Ovary (tissue), 9 donors: Measurements from ENCODE around the gene ASIC4. TPM values are rescaled to one million over a fixed set of nuclear protein-coding genes. Genes with fewer than 3 reads are reported as not detected.

Source experiments
- DNase-seq, 5 donors: peaks; one replicate each; pipeline ENCODE4 v3.0.0-alpha.2; 2019 to 2020
- H3K27ac ChIP-seq, 2 donors: fragments of 200-600 bp; one replicate each; pipeline versions ENCODE4 v1.5.1 to v1.8.0; 2019 to 2022
- H3K27me3 ChIP-seq: fragments of 200-600 bp; one replicate; pipeline ENCODE4 v1.8.0; 2022
- H3K36me3 ChIP-seq: fragments of 200-600 bp; sonication (generic); one replicate; pipeline ENCODE4 v1.5.1; 2019
- H3K4me1 ChIP-seq: one replicate; pipeline ENCODE4 v1.8.1; 2013; ENCODE audit warnings: mild to moderate bottlenecking, moderate library complexity; ENCODE audit not compliant: insufficient read depth
- H3K4me3 ChIP-seq: fragments of 200-600 bp; sonication (generic); one replicate; pipeline ENCODE4 v1.5.1; 2017
- H3K9me3 ChIP-seq, 2 donors: fragments of 200-600 bp in 1 of 2; sonication (generic) in 1 of 2; one replicate each; pipeline versions ENCODE4 v1.5.1 to v1.8.1; 2013 to 2019; ENCODE audit warnings: mild to moderate bottlenecking in 1 of 2, moderate library complexity in 1 of 2
- CTCF ChIP-seq, 3 donors: fragments of 450-650 bp in 2 of 3; fragments of 200-600 bp in 1 of 3; IDR thresholded peaks; one replicate each; pipeline versions ENCODE4 v1.5.1 to v1.8.0; 2016 to 2022; ENCODE audit warnings: antibody characterized with exemption in 3 of 3, mild to moderate bottlenecking in 1 of 3
- EP300 ChIP-seq: sonication (generic); formaldehyde crosslinking; IDR thresholded peaks from one replicate; pipeline ENCODE4 v1.6.1; 2017; ENCODE audit warnings: antibody characterized with exemption
- POLR2A ChIP-seq: fragments of 450-650 bp; IDR thresholded peaks from one replicate; pipeline ENCODE4 v1.6.1; 2017; ENCODE audit warnings: antibody characterized with exemption, mild to moderate bottlenecking, moderate library complexity
- WGBS, 3 donors: extraction: QIAGEN DNeasy Blood & Tissue Kit in 1 of 3; methylation state at CpG; one replicate each; pipeline versions ENCODE4 v1.1.5 to v1.1.7; 2013 to 2017; 5-methylcytosine and 5-hydroxymethylcytosine counted together
- intact Hi-C, 4 donors: fragments of 100-400 bp; cut with DNase I; formaldehyde crosslinking; loops; one replicate each; pipeline versions ENCODE4 v1.11.0 to v1.15.1; 2022 to 2023
- polyA plus RNA-seq, 2 donors: library from polyadenylated mRNA; stranded (reverse); fragments of 200-250 nt in 1 of 2; fragments of 350-450 nt in 1 of 2; fragmentation: Illumina TruSeq in 1 of 2; extraction: RNeasy Lipid Tissue Mini Kit (QIAGEN cat#74804) in 1 of 2; gene quantifications; one replicate each; pipeline ENCODE4 v1.2.3, GENCODE V29; 2013 to 2014
- total RNA-seq, 7 donors: library from RNA; depleted of rRNA in 2 of 7; stranded (reverse); fragments of >200 nt in 2 of 7; fragmentation: NEBNext Ultra II Directional in 3 of 7; extraction: Animal tissue kit (Norgen Biotek cat#: 25700) in 3 of 7; gene quantifications; one replicate each; pipeline versions ENCODE4 v1.1.0 to v1.2.4, GENCODE V29; 2016 to 2023
- donor health status: DM: no; HTN: no; CAD: no; lungs with moderate emphysema.
- donor health status: DM: no; HTN: no; CAD: no.
- donor health status: Bipolar disorder and iron deficiency.
- donor health status: DM: yes; HTN: yes; CAD: no.
- donor health status: DM: no; HTN: no; CAD: no.
- donor health status: DM: yes; HTN: yes; CAD: no.

The ASIC4 gene
- total and polyA plus RNA-seq, 9 donors, result 0.05 to 0.28 (median 0.17) TPM; not detected in 5

- Histone ChIP-seq H3K4me1 (no peaks in the 10 kb centered on the region), H3K9me3 (no peaks in the 10 kb centered on the region), H3K27me3 (no peaks in the 10 kb centered on the region), H3K36me3 (no peaks in the 10 kb centered on the region), H3K27ac (no peak overlapping the region), H3K4me3 (no peak overlapping the region)
- TF ChIP-seq EP300 (no peak), CTCF (IDR thresholded peaks at IDR 0.05) (no peak), POLR2A (no peak)
- DNase-seq, result peak in 1 of 5 donors; percentile 20
- intact Hi-C loops, result loop anchor here in 3 of 4 donors (2.0 to 10.0 kb wide), 4 partner anchors 55 to 367 kb away; partner anchors contain the start of gene NHEJ1 (in 1 of the 3)
- 72 to 78% (median 72%) methylated on average over 16 to 20 of the region's 20 CpGs for WGBS, 3 donors
These were observed 17.5 kb downstream of the ASIC4 start for GRCh38 chr2:219531639-219532377.

DNA sequence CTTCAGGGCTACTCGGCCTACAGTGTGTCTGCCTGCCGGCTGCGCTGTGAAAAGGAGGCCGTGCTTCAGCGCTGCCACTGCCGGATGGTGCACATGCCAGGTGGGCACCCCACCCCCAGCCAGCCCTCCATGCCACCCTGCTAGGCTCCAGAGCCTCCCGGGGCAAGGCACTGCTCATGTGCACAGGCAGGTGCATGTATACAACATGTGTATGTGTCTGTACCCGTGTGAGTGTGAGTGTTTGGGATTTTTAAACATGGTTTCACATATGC lies 18.0 kb downstream of the ASIC4 start:
- H3K4me1 ChIP-seq, result no peaks in the 10 kb centered on the region
- intact Hi-C loops, result loop anchor here in 2 of 4 donors (5.0 to 10.0 kb wide), 3 partner anchors 58 to 368 kb away; partner anchors contain the start of gene NHEJ1 (in 1 of the 2)
- no peaks in the 10 kb centered on the region for H3K27me3 ChIP-seq

DNA sequence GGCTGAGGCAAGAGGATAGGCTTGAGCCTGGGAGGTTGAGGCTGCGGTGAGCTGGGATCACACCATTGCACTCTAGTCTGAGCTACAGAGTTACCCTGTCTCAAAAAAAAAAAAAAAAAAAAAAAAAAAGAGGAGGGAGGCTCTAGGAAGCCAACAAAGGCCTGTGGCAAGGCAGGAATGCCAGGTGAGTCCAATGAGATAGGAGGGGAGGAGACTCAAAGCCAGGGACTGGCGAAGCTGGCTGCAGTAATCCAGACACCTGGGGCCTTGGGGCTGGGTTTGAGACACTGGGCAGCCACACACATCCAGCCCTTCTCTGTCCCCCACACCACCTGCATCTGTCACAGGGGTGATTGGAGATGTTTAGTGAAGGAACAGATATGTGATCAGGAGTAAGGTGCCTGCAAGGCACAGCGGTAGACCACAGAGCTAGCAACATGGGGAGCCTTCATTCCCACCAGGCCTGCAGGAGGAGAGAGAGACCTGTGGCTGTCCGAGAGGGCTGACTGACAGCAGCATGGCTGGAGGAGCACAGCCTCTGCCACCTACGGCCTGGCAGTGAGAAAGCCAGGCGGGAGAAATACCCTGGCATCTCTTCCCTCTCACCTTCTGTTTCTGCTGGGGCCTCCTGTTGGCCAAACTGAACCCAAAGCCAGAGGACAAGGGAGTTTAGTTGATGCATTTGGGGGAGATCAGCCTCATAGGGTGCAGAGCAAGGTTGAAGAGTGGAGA lies 19.8 kb downstream of the ASIC4 start:
- DNase-seq, result no peak
- Histone ChIP-seq H3K36me3 (no peaks in the 10 kb centered on the region), H3K4me3 (no peak overlapping the region), H3K9me3 (no peaks in the 10 kb centered on the region), H3K27me3 (no peaks in the 10 kb centered on the region), H3K4me1 (peaks cover 2% of the 10 kb centered on the region), H3K27ac (no peak overlapping the region)
- TF ChIP-seq EP300 (no peak), POLR2A (no peak), CTCF (IDR thresholded peaks at IDR 0.05) (no peak)
- intact Hi-C loops, result loop anchor here in 2 of 4 donors (5.0 to 10.0 kb wide), 3 partner anchors 59 to 369 kb away; partner anchors contain the start of gene NHEJ1 (in 1 of the 2)
- WGBS, 3 donors, result 88 to 92% (median 88%) methylated on average over 6 of the region's 6 CpGs

More for the DNA sequence above, 18.0 kb downstream of the ASIC4 start:
- Histone ChIP-seq H3K4me3 (no peak overlapping the region), H3K9me3 (no peaks in the 10 kb centered on the region), H3K36me3 (no peaks in the 10 kb centered on the region), H3K27ac (no peak overlapping the region)
- TF ChIP-seq EP300 (no peak), CTCF (IDR thresholded peaks at IDR 0.05) (no peak), POLR2A (no peak)
- 70 to 85% (median 77%) methylated on average over 7 to 8 of the region's 8 CpGs for WGBS, 3 donors
- DNase-seq, result no peak

GRCh38 chr2:219536425-219536824 lies 22.1 kb downstream of the ASIC4 start:
- DNase-seq, result no peak
- peaks cover 2% of the 10 kb centered on the region for H3K4me1 ChIP-seq
- H3K9me3 ChIP-seq, result no peaks in the 10 kb centered on the region
- H3K27ac ChIP-seq, result no peak overlapping the region
- H3K4me3 ChIP-seq, result no peak overlapping the region
- H3K36me3 ChIP-seq, result no peaks in the 10 kb centered on the region
- no peak for TF ChIP-seq CTCF (IDR thresholded peaks at IDR 0.05)
- no peak for TF ChIP-seq POLR2A
- no peak for TF ChIP-seq EP300
- intact Hi-C loops, result loop anchor here in 2 of 4 donors (10.0 kb wide), 2 partner anchors 62 to 372 kb away; partner anchors contain the start of gene NHEJ1 (in 1 of the 2)
- no peaks in the 10 kb centered on the region for H3K27me3 ChIP-seq
- 82 to 88% (median 85%) methylated on average over 16 of the region's 16 CpGs for WGBS, 3 donors
